Natural killer cell treated with Interleukin-12 subunit alpha and Interleukin-12 subunit beta and Interleukin-15 and Interleukin-18, amount 100 ng/mL, for 72 hours (primary cell): Measurements from ENCODE around the gene TUBA4B. TPM values are rescaled to one million over a fixed set of nuclear protein-coding genes. Genes with fewer than 3 reads are reported as not detected.

Source experiments
- ATAC-seq, 2 donors: fragments of 150-1000 bp; cut with Tn5 transposase in 1 of 2; sonication (Bioruptor Pico), chemical (Tn5 transposase) in 1 of 2; 2 replicates each; pipeline ENCODE4 v1.10.0; 2021
- DNase-seq: peaks from one replicate; pipeline ENCODE4 v3.0.0; 2022; ENCODE audit warnings: low spot score
- H3K27ac Mint-ChIP-seq, 2 donors: 1 replicate in 1 of 2; 2 replicates in 1 of 2; pipeline ENCODE4 v1.8.0; 2022; ENCODE audit warnings: mixed read lengths in 2 of 2, mild to moderate bottlenecking in 1 of 2, moderate library complexity in 1 of 2
- H3K27me3 Mint-ChIP-seq, 2 donors: 1 replicate in 1 of 2; 2 replicates in 1 of 2; pipeline ENCODE4 v1.8.0; 2022; ENCODE audit warnings: mixed read lengths in 2 of 2
- H3K36me3 Mint-ChIP-seq: one replicate; pipeline ENCODE4 v1.8.0; 2022; ENCODE audit warnings: mixed read lengths
- H3K4me1 Mint-ChIP-seq, 2 donors: 1 replicate in 1 of 2; 2 replicates in 1 of 2; pipeline ENCODE4 v1.8.0; 2022; ENCODE audit warnings: low read depth in 2 of 2, mixed read lengths in 2 of 2, mild to moderate bottlenecking in 1 of 2
- H3K4me3 Mint-ChIP-seq: one replicate; pipeline ENCODE4 v1.8.0; 2022; ENCODE audit warnings: mixed read lengths
- H3K9me3 Mint-ChIP-seq: 2 replicates; pipeline ENCODE4 v1.8.0; 2022; ENCODE audit warnings: mixed read lengths
- total RNA-seq, 2 donors: library from RNA; stranded (reverse); gene quantifications; one replicate each; pipeline ENCODE4 v1.2.3, GENCODE V29; 2022

TUBA4B gene
- total RNA-seq, 2 donors from 2014 or later: not detected

- peak overlapping the region; percentile 79 for H3K4me3 Mint-ChIP-seq
- ATAC-seq: no peak
- H3K36me3 Mint-ChIP-seq: peaks cover 7% of the 10 kb centered on the region
Measured at GRCh38 chr2:219228041-219228910, 24.8 kb upstream of the TUBA4B start.

GRCh38 chr2:219228911-219229304 lies 24.1 kb upstream of the TUBA4B start:
- peak overlapping the region; percentile 99 for H3K4me3 Mint-ChIP-seq
- peak overlapping the region; percentile 96 to 97 for H3K27ac Mint-ChIP-seq
- no peak for ATAC-seq
- peaks cover 22 to 38% of the 10 kb centered on the region in 2 donors for H3K4me1 Mint-ChIP-seq
- peaks cover 14% of the 10 kb centered on the region for H3K36me3 Mint-ChIP-seq
- no peaks in the 10 kb centered on the region for H3K27me3 Mint-ChIP-seq
- no peak for DNase-seq
- H3K9me3 Mint-ChIP-seq: no peaks in the 10 kb centered on the region

More at GRCh38 chr2:219228041-219228910, 24.8 kb upstream of the TUBA4B start:
- peaks cover 25 to 38% of the 10 kb centered on the region in 2 donors for H3K4me1 Mint-ChIP-seq
- no peaks in the 10 kb centered on the region for H3K27me3 Mint-ChIP-seq
- no peak for DNase-seq
- H3K27ac Mint-ChIP-seq: peak overlapping the region; percentile 23 to 60
- H3K9me3 Mint-ChIP-seq: no peaks in the 10 kb centered on the region

DNA sequence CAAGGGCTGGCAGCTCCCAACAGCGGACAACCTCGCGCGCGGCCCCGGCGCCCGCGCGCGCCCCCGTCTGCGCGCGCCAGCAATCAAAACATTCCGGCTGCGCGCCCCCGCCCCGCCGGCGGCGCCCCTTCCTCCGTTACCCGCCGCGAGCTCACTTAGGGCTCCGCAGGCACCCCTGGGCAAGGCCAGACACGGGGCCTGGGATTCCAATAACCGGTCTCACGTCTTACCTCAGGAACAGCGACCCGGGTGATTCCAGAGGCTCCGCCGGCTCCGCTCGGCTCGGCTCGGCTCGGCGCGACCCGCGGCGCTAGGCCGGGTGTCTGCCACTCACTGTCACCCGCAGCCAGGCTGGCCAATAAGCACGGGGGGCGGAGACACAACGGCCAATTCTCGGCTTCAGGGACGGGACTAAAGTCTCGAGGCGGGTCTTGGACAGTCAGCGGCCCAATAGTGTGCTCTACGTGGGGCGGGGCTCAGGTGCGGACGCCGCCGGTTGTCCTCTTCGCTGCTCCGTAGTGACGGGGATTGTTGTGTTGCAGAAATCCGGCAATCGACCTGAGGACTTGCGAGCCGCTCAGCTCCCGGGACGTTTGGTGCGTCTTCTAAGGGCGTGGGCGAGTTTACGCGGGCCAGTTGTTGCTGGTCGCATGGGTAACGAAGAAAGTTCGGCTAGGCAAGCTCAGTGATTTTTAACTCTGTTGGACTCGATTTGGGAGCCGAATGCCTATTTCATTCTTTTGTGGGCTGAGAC lies 23.6 kb upstream of the TUBA4B start, which contains the start of the genes ANKZF1 and ATG9A:
ANKZF1 (plus strand) TSS at position 502 of the 754 bp plus-strand sequence. CDS start 452 bp downstream, outside the sequence.
ATG9A (minus strand) TSS at position 332 of the 754 bp plus-strand sequence. CDS start 1,612 bp downstream, outside the sequence.
- Mint-ChIP-seq H3K4me3 (peak within 1 kb of the TSS; percentile 99), H3K27ac (peak within 1 kb of the TSS; percentile 96 to 97), H3K4me1 (peaks cover 24 to 38% of the 10 kb centered on the region in 2 donors), H3K9me3 (no peaks in the 10 kb centered on the region), H3K36me3 (peaks cover 19% of the 10 kb centered on the region), H3K27me3 (no peaks in the 10 kb centered on the region)
- ATAC-seq: peak; percentile 98 to 99
- DNase-seq: peak; percentile 99

DNA sequence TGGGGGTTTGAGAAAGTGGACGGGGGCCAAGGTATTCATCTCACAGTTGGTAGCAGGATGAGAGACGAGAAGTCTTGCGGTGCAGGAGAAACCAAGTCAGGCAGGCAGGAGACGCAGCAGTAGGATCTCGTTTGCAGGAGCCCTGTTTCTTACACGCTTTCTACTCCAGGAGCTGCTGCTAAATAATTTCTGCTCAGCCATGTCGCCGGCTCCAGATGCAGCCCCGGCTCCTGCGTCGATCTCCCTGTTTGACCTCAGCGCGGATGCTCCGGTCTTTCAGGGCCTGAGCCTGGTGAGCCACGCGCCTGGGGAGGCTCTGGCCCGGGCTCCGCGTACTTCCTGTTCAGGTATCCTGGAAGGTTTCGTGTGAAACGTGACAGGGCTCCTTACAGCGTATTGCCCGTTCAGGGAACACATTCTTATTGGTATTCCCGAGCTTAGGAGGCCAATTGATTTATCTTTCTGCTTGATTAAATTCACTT lies 22.9 kb upstream of the TUBA4B start:
- H3K4me3 Mint-ChIP-seq: peak overlapping the region; percentile 99
- no peaks in the 10 kb centered on the region for H3K27me3 Mint-ChIP-seq
- no peaks in the 10 kb centered on the region for H3K9me3 Mint-ChIP-seq
- H3K36me3 Mint-ChIP-seq: peaks cover 24% of the 10 kb centered on the region
- H3K27ac Mint-ChIP-seq: peak overlapping the region; percentile 96 to 97
- peak; percentile 22 to 49 for ATAC-seq
- peaks cover 23 to 33% of the 10 kb centered on the region in 2 donors for H3K4me1 Mint-ChIP-seq
- DNase-seq: peak; percentile 79

DNA sequence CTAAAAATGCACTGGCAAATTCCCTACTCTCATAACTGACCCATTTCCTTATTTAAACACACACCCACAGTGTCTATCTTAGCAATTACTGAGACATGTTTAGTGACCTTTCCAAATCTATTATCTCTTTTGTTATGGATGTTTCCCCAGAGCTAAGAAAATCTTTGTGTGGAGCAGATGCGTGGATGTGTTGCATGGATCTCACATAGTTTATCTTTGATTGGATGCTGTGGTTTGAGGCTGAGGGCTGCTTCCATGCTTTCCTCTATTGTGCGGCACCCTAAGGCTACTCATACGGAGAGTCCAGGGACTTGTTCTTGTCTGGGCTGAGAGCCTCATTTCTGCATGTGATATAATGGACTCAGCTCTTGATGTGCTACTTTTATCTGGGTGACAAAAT lies 18.7 kb upstream of the TUBA4B start:
- no peak overlapping the region for H3K4me3 Mint-ChIP-seq
- ATAC-seq (no peak), DNase-seq (no peak)
- peaks cover 10 to 21% of the 10 kb centered on the region in 2 donors for H3K4me1 Mint-ChIP-seq
- H3K27ac Mint-ChIP-seq: no peak overlapping the region
- H3K36me3 Mint-ChIP-seq: peaks cover 25% of the 10 kb centered on the region
- no peaks in the 10 kb centered on the region for H3K27me3 Mint-ChIP-seq
- H3K9me3 Mint-ChIP-seq: no peaks in the 10 kb centered on the region

DNA sequence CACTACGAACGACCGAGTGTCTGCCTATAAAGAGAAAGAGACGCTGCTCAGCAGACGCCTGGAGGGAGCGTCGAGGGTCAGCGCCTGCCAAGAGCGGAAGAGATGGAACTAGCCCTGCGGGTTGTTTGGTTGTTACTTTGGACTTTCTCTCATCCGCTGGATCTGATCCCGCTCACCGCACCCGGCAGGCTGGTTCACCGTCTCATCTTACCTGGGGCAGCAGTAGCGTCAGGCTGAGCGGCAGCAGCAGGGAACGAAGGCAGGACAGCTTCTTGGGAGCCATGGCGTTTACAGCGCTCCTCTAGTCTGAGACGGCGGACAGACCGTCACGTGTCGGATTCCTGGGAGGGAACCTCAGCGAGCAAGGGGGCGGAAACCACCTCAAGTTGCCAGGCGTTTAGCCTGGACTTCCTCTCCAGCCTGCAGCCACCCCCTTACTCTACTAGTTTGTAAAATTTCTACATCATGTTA lies 9.7 kb upstream of the TUBA4B start:
- ATAC-seq (no peak), DNase-seq (no peak)
- no peaks in the 10 kb centered on the region for H3K9me3 Mint-ChIP-seq
- H3K4me1 Mint-ChIP-seq: peaks cover 32 to 33% of the 10 kb centered on the region in 2 donors
- H3K27ac Mint-ChIP-seq: peak overlapping the region in 1 of 2 donors; percentile 78
- H3K27me3 Mint-ChIP-seq: no peaks in the 10 kb centered on the region
- H3K36me3 Mint-ChIP-seq: no peaks in the 10 kb centered on the region
- no peak overlapping the region for H3K4me3 Mint-ChIP-seq

DNA sequence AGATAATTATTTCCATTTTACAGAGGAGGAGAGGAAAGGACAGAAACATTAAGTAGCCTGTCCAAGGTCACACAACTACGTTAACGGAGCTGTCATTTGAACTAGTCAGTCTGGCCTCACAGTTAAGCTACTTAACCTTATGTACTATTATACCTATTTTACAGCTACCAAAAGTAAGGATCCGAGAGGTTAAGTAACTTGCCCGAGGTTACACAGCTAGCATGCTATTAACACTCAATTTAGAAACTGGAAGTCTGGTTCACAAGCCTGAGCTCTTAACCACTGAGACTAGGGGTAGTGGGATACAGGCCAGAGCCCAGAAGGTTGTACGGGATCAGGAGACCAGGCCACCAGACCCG lies 8.3 kb upstream of the TUBA4B start:
- Mint-ChIP-seq H3K9me3 (no peaks in the 10 kb centered on the region), H3K4me1 (peaks cover 46 to 47% of the 10 kb centered on the region in 2 donors), H3K27ac (peak overlapping the region; percentile 92 to 94), H3K36me3 (no peaks in the 10 kb centered on the region), H3K4me3 (peak overlapping the region; percentile 96), H3K27me3 (no peaks in the 10 kb centered on the region)
- no peak for DNase-seq
- ATAC-seq: no peak

- Mint-ChIP-seq H3K27me3 (no peaks in the 10 kb centered on the region), H3K36me3 (peaks cover 2% of the 10 kb centered on the region), H3K9me3 (no peaks in the 10 kb centered on the region), H3K27ac (peak within 1 kb of the TSS; percentile 92 to 94), H3K4me3 (peak within 1 kb of the TSS; percentile 96), H3K4me1 (peaks cover 52 to 53% of the 10 kb centered on the region in 2 donors)
- ATAC-seq: peak; percentile 91 to 93
- peak; percentile 96 for DNase-seq
Measured at GRCh38 chr2:219245148-219245898, 7.7 kb upstream of the TUBA4B start, which contains the start of the genes GLB1L and STK16. GLB1L (minus strand) TSS chr2:219245444; CDS start chr2:219243573, 1,871 bp downstream. STK16 (plus strand) TSS chr2:219245479; CDS start chr2:219246000, 521 bp downstream.

- Mint-ChIP-seq H3K4me1 (peaks cover 57 to 58% of the 10 kb centered on the region in 2 donors), H3K9me3 (no peaks in the 10 kb centered on the region), H3K27me3 (no peaks in the 10 kb centered on the region), H3K27ac (peak overlapping the region; percentile 92 to 94), H3K36me3 (peaks cover 7% of the 10 kb centered on the region), H3K4me3 (peak overlapping the region; percentile 96)
- DNase-seq (no peak), ATAC-seq (no peak)
Measured at GRCh38 chr2:219245899-219246230, 7.2 kb upstream of the TUBA4B start.

DNA sequence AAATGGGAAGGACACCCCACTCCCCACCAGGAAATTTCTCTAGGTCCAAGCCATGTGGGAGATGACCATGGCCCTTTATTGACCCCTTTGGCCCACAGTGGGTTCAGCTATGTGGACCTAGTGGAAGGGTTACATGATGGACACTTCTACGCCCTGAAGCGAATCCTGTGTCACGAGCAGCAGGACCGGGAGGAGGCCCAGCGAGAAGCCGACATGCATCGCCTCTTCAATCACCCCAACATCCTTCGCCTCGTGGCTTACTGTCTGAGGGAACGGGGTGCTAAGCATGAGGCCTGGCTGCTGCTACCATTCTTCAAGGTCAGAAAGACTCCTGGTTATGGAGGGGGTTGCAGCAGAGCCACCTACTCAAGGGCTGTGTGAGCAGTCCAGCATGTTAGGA lies 6.5 kb upstream of the TUBA4B start:
- ATAC-seq (no peak), DNase-seq (no peak)
- H3K4me3 Mint-ChIP-seq: peak overlapping the region; percentile 96
- peaks cover 9% of the 10 kb centered on the region for H3K36me3 Mint-ChIP-seq
- H3K9me3 Mint-ChIP-seq: no peaks in the 10 kb centered on the region
- H3K27ac Mint-ChIP-seq: peak overlapping the region; percentile 92 to 94
- H3K4me1 Mint-ChIP-seq: peaks cover 64% of the 10 kb centered on the region in 2 donors
- H3K27me3 Mint-ChIP-seq: no peaks in the 10 kb centered on the region

- Mint-ChIP-seq H3K4me1 (peaks cover 72 to 78% of the 10 kb centered on the region in 2 donors), H3K9me3 (no peaks in the 10 kb centered on the region), H3K36me3 (peaks cover 9% of the 10 kb centered on the region), H3K4me3 (peak overlapping the region; percentile 96), H3K27me3 (no peaks in the 10 kb centered on the region), H3K27ac (peak overlapping the region; percentile 92 to 94)
- DNase-seq (no peak), ATAC-seq (peak; percentile 52 to 64)
Measured at GRCh38 chr2:219247678-219248642, 5.1 kb upstream of the TUBA4B start.

DNA sequence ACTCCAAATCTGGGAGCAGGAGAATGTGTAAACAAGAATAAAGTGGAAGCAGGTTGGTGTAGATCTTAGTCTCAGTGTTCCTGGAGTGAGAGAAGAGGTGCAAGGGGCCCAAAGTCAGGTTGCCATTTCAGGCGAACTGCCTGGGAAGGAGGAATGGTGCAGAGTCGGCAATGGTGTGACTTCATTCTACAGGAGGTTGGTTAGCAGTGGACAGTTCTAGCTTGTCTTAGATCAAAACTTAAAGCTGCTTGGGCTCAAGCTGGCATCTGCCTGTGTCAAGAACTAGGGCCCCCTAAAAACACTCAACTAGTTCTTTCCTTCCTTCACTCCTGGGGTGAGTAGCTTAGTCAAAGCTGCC lies 4.2 kb upstream of the TUBA4B start:
- ATAC-seq (no peak), DNase-seq (no peak)
- peak overlapping the region; percentile 90 for H3K4me3 Mint-ChIP-seq
- H3K4me1 Mint-ChIP-seq: peaks cover 77 to 82% of the 10 kb centered on the region in 2 donors
- peaks cover 9% of the 10 kb centered on the region for H3K36me3 Mint-ChIP-seq
- H3K27me3 Mint-ChIP-seq: no peaks in the 10 kb centered on the region
- peak overlapping the region; percentile 92 to 94 for H3K27ac Mint-ChIP-seq
- no peaks in the 10 kb centered on the region for H3K9me3 Mint-ChIP-seq
